CD8-positive, alpha-beta memory T cell (primary cell): ENCODE data around the gene CLSTN2. TPM values are rescaled to one million over a fixed set of nuclear protein-coding genes. Genes with fewer than 3 reads are reported as not detected.

ENCODE experiments used
- CTCF ChIA-PET: fragments of 350-600 bp; sonication (Branson Sonifier 250); formaldehyde crosslinking; loops from one replicate; lab custom pipeline; 2021; ENCODE audit warnings: antibody characterized with exemption; lab: Charles Lee
- POLR2A ChIA-PET: fragments of 350-600 bp; sonication (Branson Sonifier 250); formaldehyde crosslinking; loops from one replicate; lab custom pipeline; 2021; ENCODE audit warnings: antibody characterized with exemption; lab: Charles Lee
- DNase-seq, 5 donors: peaks; one replicate each; pipeline versions ENCODE4 v3.0.0 to v3.0.0-alpha.2; 2020 to 2022; ENCODE audit warnings: mixed read lengths in 1 of 5
- H3K27ac ChIP-seq: one replicate; pipeline ENCODE4 v1.7.0; 2013; ENCODE audit warnings: low read depth, mild to moderate bottlenecking, low read length, moderate library complexity
- H3K27me3 ChIP-seq: 2 replicates; pipeline ENCODE4 v1.7.0; 2013; ENCODE audit warnings: low read length, mild to moderate bottlenecking; ENCODE audit not compliant: insufficient read depth, poor library complexity, severe bottlenecking
- H3K36me3 ChIP-seq: 2 replicates; pipeline ENCODE4 v1.7.0; 2013; ENCODE audit warnings: mild to moderate bottlenecking, low read length, moderate library complexity; ENCODE audit not compliant: insufficient read depth
- H3K4me1 ChIP-seq: 2 replicates; pipeline ENCODE4 v1.7.0; 2013; ENCODE audit warnings: mild to moderate bottlenecking, low read length, moderate library complexity; ENCODE audit not compliant: insufficient read depth
- H3K4me3 ChIP-seq: 2 replicates; pipeline ENCODE4 v1.7.0; 2013; ENCODE audit warnings: mild to moderate bottlenecking, low read length
- H3K9me3 ChIP-seq: 2 replicates; pipeline ENCODE4 v1.7.0; 2013; ENCODE audit warnings: mild to moderate bottlenecking, low read length
- H3K27ac Mint-ChIP-seq, 8 donors: one replicate each; pipeline ENCODE4 v1.8.0; 2020 to 2021; ENCODE audit warnings: mixed read lengths in 8 of 8, mild to moderate bottlenecking in 6 of 8, inconsistent platforms in 3 of 8, moderate library complexity in 3 of 8
- H3K27me3 Mint-ChIP-seq, 2 donors: one replicate each; pipeline ENCODE4 v1.8.0; 2020 to 2021; ENCODE audit warnings: mixed read lengths in 2 of 2, mild to moderate bottlenecking in 1 of 2, moderate library complexity in 1 of 2
- H3K36me3 Mint-ChIP-seq, 3 donors: one replicate each; pipeline ENCODE4 v1.8.0; 2020 to 2021; ENCODE audit warnings: mixed read lengths in 3 of 3, inconsistent platforms in 1 of 3, mild to moderate bottlenecking in 1 of 3
- H3K4me1 Mint-ChIP-seq, 3 donors: one replicate each; pipeline ENCODE4 v1.8.0; 2020 to 2021; ENCODE audit warnings: mixed read lengths in 3 of 3, inconsistent platforms in 1 of 3, mild to moderate bottlenecking in 1 of 3
- H3K4me3 Mint-ChIP-seq, 7 donors: one replicate each; pipeline ENCODE4 v1.8.0; 2020 to 2021; ENCODE audit warnings: mixed read lengths in 7 of 7, mild to moderate bottlenecking in 6 of 7, moderate library complexity in 4 of 7, inconsistent platforms in 2 of 7
- H3K9me3 Mint-ChIP-seq, 5 donors: one replicate each; pipeline ENCODE4 v1.8.0; 2020 to 2022; ENCODE audit warnings: mixed read lengths in 5 of 5, mild to moderate bottlenecking in 3 of 5, moderate library complexity in 2 of 5, inconsistent platforms in 1 of 5
- polyA plus RNA-seq: library from polyadenylated mRNA; unstranded; fragments of 300-500 nt; fragmentation: Illumina TruSeq; gene quantifications from one replicate; pipeline ENCODE4 v1.2.3, GENCODE V29; 2021
- total RNA-seq, 2 experiments: library from RNA; stranded (reverse); gene quantifications; one replicate each; pipeline ENCODE4 v1.2.3, GENCODE V29; 2021

CLSTN2 gene
- total and polyA plus RNA-seq, 3 experiments from 2014 or later, result not detected

DNA sequence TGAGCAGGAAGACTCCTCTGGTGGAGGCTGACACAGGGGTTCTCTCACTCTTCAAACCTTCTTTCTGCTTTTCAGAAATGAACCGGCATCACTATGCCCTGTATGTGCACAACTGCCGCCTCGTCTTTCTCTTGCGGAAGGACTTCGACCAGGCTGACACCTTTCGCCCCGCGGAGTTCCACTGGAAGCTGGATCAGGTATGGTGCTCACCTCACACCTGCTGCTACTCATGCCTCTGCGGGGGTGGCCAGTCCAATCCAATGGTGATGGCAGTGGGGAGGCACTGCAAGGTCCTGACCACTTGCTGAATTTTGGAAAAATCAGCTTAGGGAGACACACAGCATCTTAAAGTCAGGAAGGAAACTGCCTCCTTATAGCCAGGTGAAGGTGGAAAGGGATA, 531.5 kb downstream of the CLSTN2 start:
- H3K27ac Mint-ChIP-seq, result no peak overlapping the region
- H3K4me3 Mint-ChIP-seq, result no peak overlapping the region
- Histone ChIP-seq H3K4me3 (no peak overlapping the region), H3K9me3 (no peaks in the 10 kb centered on the region), H3K4me1 (no peaks in the 10 kb centered on the region), H3K36me3 (no peaks in the 10 kb centered on the region), H3K27me3 (no peaks in the 10 kb centered on the region), H3K27ac (no peak overlapping the region)
- peaks cover 0 to 1% (median 0%) of the 10 kb centered on the region in 3 donors for H3K4me1 Mint-ChIP-seq
- no peak for DNase-seq
- ChIA-PET CTCF (no interaction called here), POLR2A (no interaction called here)
- H3K36me3 Mint-ChIP-seq, result no peaks in the 10 kb centered on the region
- H3K27me3 Mint-ChIP-seq, result peaks cover 1 to 4% of the 10 kb centered on the region in 2 donors
- H3K9me3 Mint-ChIP-seq, result peaks cover 0 to 2% (median 0%) of the 10 kb centered on the region in 5 donors

DNA sequence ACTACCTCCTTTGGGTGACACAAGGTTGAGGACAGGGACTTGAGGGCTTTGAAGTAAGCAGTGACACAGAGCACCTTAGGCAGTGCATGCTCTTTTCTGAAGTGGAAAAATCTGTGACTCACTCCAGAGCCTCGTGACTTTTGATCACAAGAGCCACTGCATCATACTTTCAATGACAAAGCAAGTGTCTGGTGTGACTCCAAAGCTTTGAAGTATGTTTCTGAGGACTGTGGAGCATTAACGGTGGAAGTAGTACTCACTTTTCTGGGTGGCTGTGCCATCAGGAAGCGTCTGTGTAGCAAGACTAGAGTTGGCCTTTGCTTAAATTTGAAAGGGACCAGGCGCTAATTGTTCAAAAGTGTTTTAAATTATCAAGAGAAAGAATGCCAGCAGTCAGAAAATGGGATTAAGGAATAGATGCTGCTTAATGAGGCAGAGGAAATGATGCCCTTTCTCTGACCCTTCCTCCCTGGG, 532.2 kb downstream of the CLSTN2 start:
- H3K4me3 Mint-ChIP-seq, result no peak overlapping the region
- no peak for DNase-seq

DNA sequence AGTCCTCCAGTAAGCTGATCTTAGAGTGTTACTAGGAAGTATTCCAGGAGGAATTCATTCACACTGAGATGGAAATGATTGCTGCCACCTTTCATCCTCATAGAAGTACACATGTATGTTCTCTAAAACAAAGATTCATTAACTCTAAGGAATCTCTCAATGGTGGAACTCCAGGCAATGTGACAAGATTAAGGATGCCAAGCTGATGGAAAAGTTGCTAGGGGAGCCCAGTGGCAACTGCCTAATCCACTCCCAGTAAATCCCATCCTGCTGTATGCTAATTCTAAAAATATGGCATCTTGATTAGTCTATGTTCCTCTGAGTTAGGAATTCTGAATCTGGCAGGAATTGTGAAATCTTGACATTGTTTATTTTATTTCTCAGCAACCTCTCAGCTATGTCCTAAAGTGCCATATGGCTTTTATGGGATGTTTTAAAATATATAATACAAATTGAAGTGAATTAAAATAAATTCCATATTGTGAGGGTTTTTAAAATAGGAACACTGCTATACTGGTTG, 532.9 kb downstream of the CLSTN2 start:
- Histone ChIP-seq H3K9me3 (no peaks in the 10 kb centered on the region), H3K4me3 (no peak overlapping the region), H3K27ac (no peak overlapping the region), H3K4me1 (no peaks in the 10 kb centered on the region), H3K36me3 (no peaks in the 10 kb centered on the region), H3K27me3 (no peaks in the 10 kb centered on the region)
- Mint-ChIP-seq H3K4me1 (peaks cover 0 to 1% (median 0%) of the 10 kb centered on the region in 3 donors), H3K27me3 (peaks cover 0 to 4% of the 10 kb centered on the region in 2 donors), H3K27ac (no peak overlapping the region), H3K9me3 (peaks cover 0 to 2% (median 0%) of the 10 kb centered on the region in 5 donors), H3K4me3 (no peak overlapping the region), H3K36me3 (no peaks in the 10 kb centered on the region)
- ChIA-PET CTCF (no interaction called here), POLR2A (no interaction called here)
- no peak for DNase-seq

More for the DNA sequence above, 532.2 kb downstream of the CLSTN2 start:
- Mint-ChIP-seq H3K9me3 (peaks cover 0 to 2% (median 0%) of the 10 kb centered on the region in 5 donors), H3K27ac (no peak overlapping the region), H3K27me3 (peaks cover 0 to 4% of the 10 kb centered on the region in 2 donors), H3K4me1 (peaks cover 0 to 1% (median 0%) of the 10 kb centered on the region in 3 donors), H3K36me3 (no peaks in the 10 kb centered on the region)
- H3K27ac ChIP-seq, result no peak overlapping the region
- no peaks in the 10 kb centered on the region for H3K36me3 ChIP-seq
- H3K4me3 ChIP-seq, result no peak overlapping the region
- CTCF ChIA-PET, result no interaction called here
- no peaks in the 10 kb centered on the region for H3K4me1 ChIP-seq
- H3K27me3 ChIP-seq, result no peaks in the 10 kb centered on the region
- no peaks in the 10 kb centered on the region for H3K9me3 ChIP-seq
- POLR2A ChIA-PET, result no interaction called here

- Mint-ChIP-seq H3K27ac (no peak overlapping the region), H3K4me1 (no peaks in the 10 kb centered on the region), H3K36me3 (no peaks in the 10 kb centered on the region), H3K4me3 (no peak overlapping the region), H3K9me3 (peaks cover 0 to 2% (median 0%) of the 10 kb centered on the region in 5 donors), H3K27me3 (peaks cover 0 to 4% of the 10 kb centered on the region in 2 donors)
- DNase-seq, result no peak
- Histone ChIP-seq H3K27me3 (no peaks in the 10 kb centered on the region), H3K4me1 (no peaks in the 10 kb centered on the region), H3K36me3 (no peaks in the 10 kb centered on the region), H3K4me3 (no peak overlapping the region), H3K27ac (no peak overlapping the region), H3K9me3 (no peaks in the 10 kb centered on the region)
- ChIA-PET POLR2A (no interaction called here), CTCF (no interaction called here)
These were observed 533.4 kb downstream of the CLSTN2 start for GRCh38 chr3:140468407-140468806.

GRCh38 chr3:140469491-140469890, 534.5 kb downstream of the CLSTN2 start:
- no peaks in the 10 kb centered on the region for H3K27me3 ChIP-seq
- H3K9me3 Mint-ChIP-seq, result peaks cover 0 to 2% (median 0%) of the 10 kb centered on the region in 5 donors
- no peak overlapping the region for H3K4me3 ChIP-seq
- no peaks in the 10 kb centered on the region for H3K9me3 ChIP-seq
- CTCF ChIA-PET, result no interaction called here
- DNase-seq, result no peak
- H3K4me3 Mint-ChIP-seq, result no peak overlapping the region
- no peaks in the 10 kb centered on the region for H3K4me1 Mint-ChIP-seq
- peaks cover 0 to 4% of the 10 kb centered on the region in 2 donors for H3K27me3 Mint-ChIP-seq
- H3K36me3 ChIP-seq, result no peaks in the 10 kb centered on the region
- H3K27ac ChIP-seq, result no peak overlapping the region
- no peak overlapping the region for H3K27ac Mint-ChIP-seq
- POLR2A ChIA-PET, result no interaction called here
- no peaks in the 10 kb centered on the region for H3K36me3 Mint-ChIP-seq
- no peaks in the 10 kb centered on the region for H3K4me1 ChIP-seq

DNA sequence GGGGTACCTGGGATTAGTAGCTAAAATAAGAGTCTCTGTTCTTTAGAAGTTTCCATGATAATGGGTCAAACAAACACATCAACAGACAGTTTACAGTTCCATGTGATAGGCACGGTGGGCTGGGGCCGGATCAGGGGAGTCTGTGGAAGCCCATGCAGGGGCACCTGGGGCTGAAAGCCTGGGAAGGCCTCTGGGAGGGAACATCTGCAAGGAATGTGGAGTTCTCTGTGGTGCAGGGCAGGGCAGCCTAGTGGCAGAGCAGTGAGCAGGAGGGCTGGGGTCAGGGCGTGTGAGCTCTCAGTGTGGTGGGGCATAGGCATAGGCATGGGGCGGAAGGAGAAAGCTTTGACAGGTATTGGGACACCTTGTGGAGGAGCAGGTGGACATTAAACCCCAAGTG, 535.2 kb downstream of the CLSTN2 start:
- no peak overlapping the region for H3K27ac Mint-ChIP-seq
- no peaks in the 10 kb centered on the region for H3K4me1 ChIP-seq
- H3K27ac ChIP-seq, result no peak overlapping the region
- no peaks in the 10 kb centered on the region for H3K36me3 Mint-ChIP-seq
- CTCF ChIA-PET, result no interaction called here
- H3K4me1 Mint-ChIP-seq, result no peaks in the 10 kb centered on the region
- no peak for DNase-seq
- H3K27me3 Mint-ChIP-seq, result peaks cover 0 to 4% of the 10 kb centered on the region in 2 donors
- no peak overlapping the region for H3K4me3 Mint-ChIP-seq
- no peaks in the 10 kb centered on the region for H3K9me3 ChIP-seq
- H3K36me3 ChIP-seq, result no peaks in the 10 kb centered on the region
- no peak overlapping the region for H3K4me3 ChIP-seq
- H3K9me3 Mint-ChIP-seq, result peaks cover 0 to 2% (median 0%) of the 10 kb centered on the region in 5 donors
- H3K27me3 ChIP-seq, result no peaks in the 10 kb centered on the region
- POLR2A ChIA-PET, result no interaction called here

DNA sequence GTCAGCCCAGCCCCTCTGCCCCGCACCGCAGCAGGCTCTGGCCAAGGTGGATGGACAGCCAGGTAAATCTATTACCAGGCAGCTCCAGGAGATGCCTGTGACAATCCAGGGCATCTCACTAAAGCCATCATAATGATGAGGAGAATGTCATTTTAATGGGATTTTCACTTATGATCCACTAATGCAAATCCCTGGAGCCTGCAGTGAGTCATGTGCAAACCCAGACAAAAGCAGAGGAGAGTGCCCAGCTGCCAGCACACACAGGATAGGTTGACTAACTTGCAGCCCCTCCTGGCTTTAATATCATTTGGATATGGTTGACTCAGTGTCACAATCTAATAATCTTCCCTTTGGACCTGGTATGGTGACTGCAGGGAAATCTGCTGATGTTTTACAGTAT, 536.0 kb downstream of the CLSTN2 start:
- H3K9me3 Mint-ChIP-seq, result peaks cover 0 to 2% (median 0%) of the 10 kb centered on the region in 5 donors
- H3K27me3 ChIP-seq, result no peaks in the 10 kb centered on the region
- ChIA-PET POLR2A (no interaction called here), CTCF (no interaction called here)
- H3K4me3 Mint-ChIP-seq, result no peak overlapping the region
- no peak for DNase-seq
- H3K4me3 ChIP-seq, result no peak overlapping the region
- H3K27me3 Mint-ChIP-seq, result peaks cover 0 to 4% of the 10 kb centered on the region in 2 donors
- H3K36me3 ChIP-seq, result no peaks in the 10 kb centered on the region
- H3K9me3 ChIP-seq, result no peaks in the 10 kb centered on the region
- no peaks in the 10 kb centered on the region for H3K36me3 Mint-ChIP-seq
- H3K27ac ChIP-seq, result no peak overlapping the region
- H3K4me1 ChIP-seq, result no peaks in the 10 kb centered on the region
- no peaks in the 10 kb centered on the region for H3K4me1 Mint-ChIP-seq
- H3K27ac Mint-ChIP-seq, result no peak overlapping the region

DNA sequence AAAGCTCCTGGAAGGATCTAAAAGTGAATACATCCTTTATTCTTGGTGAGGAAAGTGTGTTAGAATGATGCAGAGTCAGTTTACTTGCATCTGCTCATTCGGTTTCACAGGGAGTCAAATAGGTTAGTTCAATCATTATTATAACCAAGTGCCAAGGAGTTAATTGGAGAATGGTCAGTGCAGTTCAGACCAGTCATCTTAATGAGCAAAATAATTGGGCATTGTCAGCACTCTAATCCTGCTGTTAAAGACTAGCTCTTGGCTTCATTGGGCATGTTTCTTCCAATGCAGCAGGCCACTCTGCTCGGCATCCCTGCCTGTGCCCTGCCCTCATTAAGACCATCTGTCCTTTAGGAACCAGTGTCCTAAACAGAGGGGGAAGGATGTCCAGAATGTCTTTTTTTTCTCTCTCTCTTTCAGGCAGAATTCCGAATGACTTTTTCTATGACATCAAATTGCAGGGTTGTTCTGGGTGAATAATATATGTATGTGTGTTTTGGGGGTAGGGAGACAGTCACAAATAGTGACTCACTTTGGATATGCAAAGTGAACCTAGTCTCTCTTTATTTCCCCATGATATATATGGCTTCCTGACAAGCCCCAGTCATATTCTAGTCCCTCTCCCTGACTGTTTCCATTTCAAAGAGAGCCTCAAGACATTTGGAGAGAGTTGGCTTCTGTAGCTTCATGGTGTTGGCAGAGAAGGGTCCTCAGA, 537.5 kb downstream of the CLSTN2 start:
- Histone ChIP-seq H3K27ac (no peak overlapping the region), H3K27me3 (no peaks in the 10 kb centered on the region), H3K4me3 (no peak overlapping the region), H3K9me3 (no peaks in the 10 kb centered on the region), H3K36me3 (no peaks in the 10 kb centered on the region), H3K4me1 (no peaks in the 10 kb centered on the region)
- ChIA-PET CTCF (no interaction called here), POLR2A (no interaction called here)
- no peak for DNase-seq
- Mint-ChIP-seq H3K27ac (no peak overlapping the region), H3K4me1 (no peaks in the 10 kb centered on the region), H3K27me3 (peaks cover 0 to 4% of the 10 kb centered on the region in 2 donors), H3K36me3 (no peaks in the 10 kb centered on the region), H3K9me3 (peaks cover 0 to 2% (median 0%) of the 10 kb centered on the region in 5 donors), H3K4me3 (no peak overlapping the region)
